ENCODE data around the gene FNIP1. TPM values are rescaled to one million over a fixed set of nuclear protein-coding genes. Genes with fewer than 3 reads are reported as not detected.

FNIP1 gene
- total and polyA plus RNA-seq, 9 of the 15 experiments (the other 6 are each of a cell fraction or from before 2014, with no cell fraction given), result 5.0 to 32.8 (median 18.4) TPM

DNA sequence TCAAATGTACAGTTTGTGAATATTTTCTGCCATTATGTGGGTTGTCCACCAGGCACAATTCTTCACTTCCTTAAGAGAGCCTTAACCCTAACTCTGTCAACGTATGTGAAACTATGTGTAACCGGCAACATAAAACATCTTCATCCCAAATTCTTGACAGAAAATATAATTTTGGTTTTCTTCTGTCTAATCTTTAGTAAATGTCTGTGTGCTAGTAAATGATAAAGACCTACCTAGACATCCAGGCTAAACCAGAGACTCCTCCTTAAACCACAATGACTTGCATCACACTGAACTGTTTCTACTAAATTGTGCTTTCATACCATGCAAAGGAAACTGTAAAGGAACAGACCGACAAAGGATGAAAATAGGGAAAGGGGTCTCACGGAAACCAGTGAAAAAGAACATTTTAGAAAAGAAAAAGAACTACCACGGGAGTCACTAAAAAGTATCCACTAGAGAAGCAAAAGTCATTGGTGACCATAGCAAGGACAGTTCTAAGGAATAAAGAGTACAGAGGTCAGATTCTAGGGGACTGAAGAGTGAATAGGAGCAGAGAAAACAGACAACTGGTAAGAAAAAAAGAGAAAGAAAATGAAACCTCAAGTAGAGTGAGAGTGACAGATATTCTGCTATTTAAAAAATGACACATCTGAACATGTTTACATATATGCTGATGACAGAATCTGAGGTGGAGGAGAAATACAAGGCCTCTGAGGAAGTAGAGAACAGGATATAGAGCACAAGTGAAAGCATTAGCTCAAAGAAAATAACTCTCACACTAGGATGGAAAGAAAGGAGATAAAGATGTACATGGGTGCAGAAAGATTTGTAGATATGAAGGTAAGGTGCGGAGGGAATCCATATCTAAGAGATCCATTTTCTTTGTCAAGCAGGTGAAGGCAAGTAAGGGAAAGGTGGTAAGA lies 49.4 kb downstream of the FNIP1 start (continued):
- TF ChIP-seq MYC (IDR thresholded peaks at IDR 0.05; ENCODE audit: low read depth, low read length), result no peak
- no peak for TF ChIP-seq MYC (CRISPR knock-in tag; IDR thresholded peaks at IDR 0.05; ENCODE audit: borderline replicate concordance, low read depth)
- TF ChIP-seq FOS (IDR thresholded peaks at IDR 0.05; ENCODE audit: extremely low read depth, insufficient read length), result no peak
- no peak for TF ChIP-seq RBM17 (IDR thresholded peaks at IDR 0.05; ENCODE audit: borderline replicate concordance, low read depth, low read length)
- no peak for TF ChIP-seq TSC22D4 (tag; IDR thresholded peaks at IDR 0.05)
- no peak for TF ChIP-seq SRSF7 (optimal IDR thresholded peaks at IDR 0.05; ENCODE audit: low read depth, low read length)
- TF ChIP-seq, protein P1, sequence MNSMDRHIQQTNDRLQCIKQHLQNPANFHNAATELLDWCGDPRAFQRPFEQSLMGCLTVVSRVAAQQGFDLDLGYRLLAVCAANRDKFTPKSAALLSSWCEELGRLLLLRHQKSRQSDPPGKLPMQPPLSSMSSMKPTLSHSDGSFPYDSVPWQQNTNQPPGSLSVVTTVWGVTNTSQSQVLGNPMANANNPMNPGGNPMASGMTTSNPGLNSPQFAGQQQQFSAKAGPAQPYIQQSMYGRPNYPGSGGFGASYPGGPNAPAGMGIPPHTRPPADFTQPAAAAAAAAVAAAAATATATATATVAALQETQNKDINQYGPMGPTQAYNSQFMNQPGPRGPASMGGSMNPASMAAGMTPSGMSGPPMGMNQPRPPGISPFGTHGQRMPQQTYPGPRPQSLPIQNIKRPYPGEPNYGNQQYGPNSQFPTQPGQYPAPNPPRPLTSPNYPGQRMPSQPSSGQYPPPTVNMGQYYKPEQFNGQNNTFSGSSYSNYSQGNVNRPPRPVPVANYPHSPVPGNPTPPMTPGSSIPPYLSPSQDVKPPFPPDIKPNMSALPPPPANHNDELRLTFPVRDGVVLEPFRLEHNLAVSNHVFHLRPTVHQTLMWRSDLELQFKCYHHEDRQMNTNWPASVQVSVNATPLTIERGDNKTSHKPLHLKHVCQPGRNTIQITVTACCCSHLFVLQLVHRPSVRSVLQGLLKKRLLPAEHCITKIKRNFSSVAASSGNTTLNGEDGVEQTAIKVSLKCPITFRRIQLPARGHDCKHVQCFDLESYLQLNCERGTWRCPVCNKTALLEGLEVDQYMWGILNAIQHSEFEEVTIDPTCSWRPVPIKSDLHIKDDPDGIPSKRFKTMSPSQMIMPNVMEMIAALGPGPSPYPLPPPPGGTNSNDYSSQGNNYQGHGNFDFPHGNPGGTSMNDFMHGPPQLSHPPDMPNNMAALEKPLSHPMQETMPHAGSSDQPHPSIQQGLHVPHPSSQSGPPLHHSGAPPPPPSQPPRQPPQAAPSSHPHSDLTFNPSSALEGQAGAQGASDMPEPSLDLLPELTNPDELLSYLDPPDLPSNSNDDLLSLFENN (IDR thresholded peaks at IDR 0.05; ENCODE audit: low read depth in 2 of 2, low read length in 2 of 2), result peak in 1 of 2 experiments; percentile 97; a peak in 2 of 4 replicates
- TF ChIP-seq ZNF444 (CRISPR knock-in tag; IDR thresholded peaks at IDR 0.05), result 0 out of 2 replicates have a peak, but pooled peaks have one; percentile 38
- peak; percentile 98 for TF ChIP-seq SMARCE1 (IDR thresholded peaks at IDR 0.05)
- peak; percentile 90 for TF ChIP-seq SOX6 (IDR thresholded peaks at IDR 0.05)
- TF ChIP-seq HES1 (IDR thresholded peaks at IDR 0.05; ENCODE audit: low read depth), result peak; percentile 77; the same call in 1 of the 2 replicates
- TF ChIP-seq POLR2AphosphoS5 (IDR thresholded peaks at IDR 0.05; ENCODE audit: control insufficient read depth, insufficient read depth, low read depth, low read length), result peak; percentile 85
- TF ChIP-seq KAT8 (IDR thresholded peaks at IDR 0.05; ENCODE audit: low read depth), result no peak
- TF ChIP-seq THRAP3 (IDR thresholded peaks at IDR 0.05; ENCODE audit: borderline replicate concordance), result no peak; the same call in 1 of the 2 replicates
- no peak for TF ChIP-seq CBFB (CRISPR knock-in tag; IDR thresholded peaks at IDR 0.05)
- no peak for TF ChIP-seq SIRT6 (IDR thresholded peaks at IDR 0.05; ENCODE audit: low read depth, low read length)
- TF ChIP-seq, protein P2, sequence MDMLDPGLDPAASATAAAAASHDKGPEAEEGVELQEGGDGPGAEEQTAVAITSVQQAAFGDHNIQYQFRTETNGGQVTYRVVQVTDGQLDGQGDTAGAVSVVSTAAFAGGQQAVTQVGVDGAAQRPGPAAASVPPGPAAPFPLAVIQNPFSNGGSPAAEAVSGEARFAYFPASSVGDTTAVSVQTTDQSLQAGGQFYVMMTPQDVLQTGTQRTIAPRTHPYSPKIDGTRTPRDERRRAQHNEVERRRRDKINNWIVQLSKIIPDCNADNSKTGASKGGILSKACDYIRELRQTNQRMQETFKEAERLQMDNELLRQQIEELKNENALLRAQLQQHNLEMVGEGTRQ (CRISPR knock-in tag; IDR thresholded peaks at IDR 0.05), result no peak
- TF ChIP-seq ZNF140 (CRISPR knock-in tag; IDR thresholded peaks at IDR 0.05), result no peak
- TF ChIP-seq, protein P3, sequence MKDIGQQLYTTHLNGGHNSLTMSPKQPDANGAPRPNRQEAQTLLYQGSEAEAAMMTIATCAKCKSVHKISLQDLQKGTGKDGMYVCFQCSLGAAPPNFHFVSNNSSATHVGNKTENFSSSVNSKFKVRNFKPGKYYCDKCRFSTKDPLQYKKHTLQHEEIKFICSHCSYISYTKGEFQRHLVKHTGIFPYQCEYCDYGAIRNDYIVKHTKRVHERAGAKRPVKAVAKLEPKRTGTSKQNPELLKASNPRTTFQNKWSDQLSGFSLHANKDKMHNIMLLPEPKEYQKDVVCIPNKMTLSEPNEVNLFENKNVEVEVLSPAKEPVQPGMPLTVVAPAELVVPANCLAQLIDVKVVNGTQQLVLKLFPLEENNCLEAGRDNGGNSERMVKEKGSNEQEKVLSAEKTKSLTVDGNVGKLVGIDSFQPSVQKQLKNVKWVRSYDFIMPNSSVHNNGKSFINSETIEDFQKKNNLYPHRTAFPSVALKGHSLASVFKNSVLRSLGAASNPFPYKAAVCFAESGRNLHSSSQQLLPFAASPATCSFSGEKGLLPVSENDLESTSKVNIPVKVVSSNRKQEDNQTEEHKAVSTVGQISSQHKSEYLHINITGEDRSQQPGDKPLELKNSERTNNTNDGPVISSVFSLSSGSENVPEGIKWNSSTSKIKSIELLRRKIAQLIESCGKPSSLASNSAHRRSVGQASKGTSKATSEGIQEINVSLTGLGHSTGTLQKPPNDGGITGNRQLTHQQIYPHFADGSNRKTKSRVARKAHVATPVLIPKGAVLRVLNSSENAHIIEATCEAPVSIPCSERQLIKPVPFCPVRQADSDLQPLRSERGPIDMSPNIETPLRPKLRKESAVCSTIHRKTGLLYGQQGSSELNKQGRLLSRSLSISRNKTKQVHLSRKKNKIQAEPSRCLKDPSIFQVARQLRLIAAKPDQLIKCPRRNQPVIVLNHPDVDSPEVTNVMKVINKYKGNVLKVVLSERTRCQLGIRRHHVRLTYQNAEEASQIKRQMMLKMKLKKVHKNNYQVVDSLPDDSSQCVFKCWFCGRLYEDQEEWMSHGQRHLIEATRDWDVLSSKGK (CRISPR knock-in tag; IDR thresholded peaks at IDR 0.05), result no peak

Measured in K562 (cell line).